Activated CD8-positive, alpha-beta memory T cell treated with anti-CD3 and anti-CD28 coated beads for 24 hours (primary cell): ENCODE results near the gene BNIP5.

Experiments
- DNase-seq: peaks from one replicate; pipeline ENCODE4 v3.0.0-alpha.2; 2020

BNIP5 gene

DNA sequence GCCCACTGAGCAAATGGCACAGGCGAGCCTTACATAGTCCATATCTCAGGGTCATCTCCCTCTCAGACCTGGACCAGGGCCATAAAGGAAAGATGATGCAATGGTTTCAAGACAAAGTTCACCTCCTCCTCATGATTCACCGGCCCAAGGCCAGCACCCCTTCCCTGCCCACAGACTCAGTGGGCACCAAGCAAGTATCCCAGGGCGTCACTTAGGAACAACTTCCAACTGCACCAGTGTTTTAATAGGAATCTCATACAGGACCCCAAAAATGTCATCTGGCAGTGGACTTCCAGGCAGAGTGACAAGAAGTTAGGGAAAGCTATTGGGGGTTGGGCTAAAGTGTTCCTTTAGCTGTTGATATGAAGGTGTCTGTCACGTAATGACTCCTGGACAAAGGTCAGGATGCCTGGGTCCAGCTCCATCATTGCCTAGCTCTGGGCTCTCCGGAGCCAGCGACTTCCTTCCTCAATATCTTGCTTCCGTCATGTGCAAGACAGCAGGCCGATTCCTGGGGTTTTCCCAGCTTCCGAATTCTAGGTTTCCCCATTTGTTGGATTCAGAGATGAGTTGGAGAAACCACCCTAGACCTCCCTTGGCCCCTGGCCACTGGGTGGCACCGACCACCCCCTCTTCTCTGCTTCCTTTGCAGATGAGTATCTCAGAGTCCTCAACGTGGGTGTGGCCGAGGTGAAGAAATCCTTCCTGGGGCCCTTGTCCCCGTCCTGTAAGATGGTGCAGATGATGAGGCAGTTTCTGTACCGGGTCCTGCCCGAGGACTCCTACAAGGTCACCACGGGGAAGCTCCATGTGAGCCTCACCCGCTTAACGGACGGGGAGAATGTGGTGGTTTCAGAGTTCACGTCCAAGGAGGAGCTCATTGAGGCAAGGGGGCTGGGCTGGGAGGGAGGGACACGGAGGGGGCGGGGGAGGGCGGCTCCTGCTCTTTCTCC, 45.7 kb downstream of the BNIP5 start:
- DNase-seq = no peak

DNA sequence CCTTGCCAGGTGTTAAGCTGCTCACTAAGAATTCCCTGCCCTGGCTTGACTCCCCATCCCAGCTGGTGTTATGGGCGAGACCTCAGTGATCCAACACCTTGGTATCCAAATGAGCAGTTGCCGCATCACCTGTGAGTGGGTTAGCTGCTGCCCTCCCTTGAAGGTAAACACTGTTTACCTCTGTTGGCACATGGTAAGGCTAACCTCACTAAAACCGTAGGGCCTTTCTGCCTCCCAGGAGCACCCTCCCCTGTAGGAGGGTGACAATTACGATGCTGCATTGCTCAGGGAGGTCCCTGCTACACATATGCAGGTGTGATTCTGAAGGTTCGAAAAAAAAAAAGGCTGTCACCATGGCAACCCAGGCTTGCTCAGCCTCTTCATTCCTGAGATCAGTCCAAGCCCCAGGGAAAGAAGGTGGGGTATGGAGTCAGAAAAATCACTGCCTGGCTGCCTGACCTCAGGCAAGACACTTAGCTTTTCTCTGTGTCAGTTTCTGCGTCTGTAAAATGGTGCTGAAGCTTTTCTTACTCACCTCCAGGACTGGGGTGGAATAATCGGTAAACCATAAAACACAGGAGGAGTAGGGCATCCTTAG, 47.3 kb downstream of the BNIP5 start:
- DNase-seq = no peak

DNA sequence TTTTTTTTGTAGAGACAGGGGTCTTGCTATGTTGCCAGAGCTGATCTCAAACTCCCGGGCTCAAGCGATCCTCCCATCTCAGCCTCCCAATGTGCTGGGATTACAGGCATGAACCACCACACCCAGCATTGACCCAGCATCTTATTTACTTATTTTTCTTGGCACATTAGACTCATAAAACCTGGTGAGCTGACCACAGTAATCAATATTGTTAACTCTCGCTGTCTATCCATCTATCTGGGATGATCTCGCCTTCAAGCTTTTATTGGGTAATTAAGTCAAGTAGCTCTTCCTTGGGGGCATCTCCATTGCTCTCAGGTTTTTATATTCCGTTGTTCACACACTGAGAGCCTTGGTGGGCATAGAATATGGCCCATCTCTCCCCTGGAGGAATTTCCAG, 49.8 kb downstream of the BNIP5 start:
- no peak for DNase-seq

DNA sequence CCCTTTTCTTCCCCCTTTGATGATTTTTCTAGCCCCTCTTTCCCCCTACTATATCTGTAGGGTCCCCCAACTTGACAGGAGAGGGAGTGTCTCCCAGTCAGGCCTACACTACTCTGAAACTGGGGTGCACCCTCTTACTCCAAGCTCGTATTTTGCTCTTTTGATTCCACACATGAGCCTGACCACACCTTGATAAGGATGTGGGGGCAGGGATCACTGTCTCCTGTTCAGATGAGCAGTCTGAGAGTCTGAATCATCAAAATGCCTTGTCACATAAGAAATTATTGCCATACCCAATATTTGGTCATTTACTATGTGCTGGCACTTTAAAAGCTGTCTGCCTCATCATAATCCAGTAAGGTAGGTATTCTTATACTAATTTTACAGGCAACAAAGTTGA, 50.9 kb downstream of the BNIP5 start:
- no peak for DNase-seq

DNA sequence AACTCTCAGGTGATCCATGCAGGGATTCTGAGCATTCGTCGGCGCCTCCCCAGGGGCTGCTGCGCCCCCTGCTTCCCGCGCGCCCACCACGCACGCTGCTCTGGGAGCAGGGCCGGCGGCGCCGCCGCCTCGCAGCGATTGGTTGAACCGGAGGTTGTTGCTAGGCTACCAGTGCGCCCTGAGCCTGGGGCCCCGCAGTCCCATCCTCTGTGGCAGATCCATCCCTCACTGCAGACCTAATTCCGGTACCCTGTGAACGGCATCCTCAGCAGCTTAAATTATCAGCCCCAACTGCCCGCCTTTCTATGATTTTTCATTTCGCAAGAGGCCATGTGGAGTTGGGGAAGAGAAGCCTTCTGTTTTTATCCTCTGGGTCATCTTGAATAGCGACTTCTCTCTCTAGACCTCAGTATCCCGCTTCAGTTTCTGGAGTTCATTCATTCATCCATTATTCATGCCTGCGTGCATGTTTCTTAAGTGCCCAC, 51.5 kb downstream of the BNIP5 start:
- no peak for DNase-seq

DNA sequence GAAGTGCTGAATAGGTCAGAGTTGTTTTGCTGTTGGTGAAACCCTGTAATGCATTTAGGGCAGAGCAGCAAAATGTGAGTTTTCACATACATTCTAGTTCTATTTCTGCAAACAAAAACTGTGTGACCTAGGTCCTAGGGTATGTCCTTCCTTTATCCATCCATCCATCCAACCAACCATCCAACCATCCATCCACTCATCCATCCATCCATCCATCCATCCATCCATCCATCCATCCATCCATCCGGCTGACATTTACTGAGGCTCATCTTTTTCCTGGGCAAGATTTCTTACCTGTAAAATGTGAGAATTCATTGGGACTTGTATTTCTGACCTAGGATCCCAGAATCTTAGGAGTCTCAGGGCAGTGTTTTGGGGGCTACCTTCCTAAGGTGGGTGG, 52.3 kb downstream of the BNIP5 start:
- DNase-seq = no peak

DNA sequence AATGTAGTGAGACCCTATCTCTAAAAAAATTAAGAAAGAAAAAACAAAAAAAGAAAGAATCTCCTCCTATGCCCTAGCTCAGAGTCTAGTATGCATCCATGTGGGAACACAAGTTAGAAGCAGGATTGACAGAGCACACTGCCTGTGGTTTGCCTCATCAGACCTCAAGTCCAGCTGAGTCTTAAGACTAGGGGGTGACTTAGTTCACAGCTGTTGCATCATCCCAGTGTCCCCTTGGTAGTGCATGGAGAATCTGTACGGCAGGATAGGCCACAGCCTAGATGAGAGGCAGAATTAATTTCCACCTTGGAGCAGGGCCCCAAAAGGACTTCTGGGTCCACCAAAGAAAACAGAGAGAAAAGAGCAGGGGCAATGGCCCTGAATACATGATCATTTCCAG, 53.1 kb downstream of the BNIP5 start:
- DNase-seq = no peak

DNA sequence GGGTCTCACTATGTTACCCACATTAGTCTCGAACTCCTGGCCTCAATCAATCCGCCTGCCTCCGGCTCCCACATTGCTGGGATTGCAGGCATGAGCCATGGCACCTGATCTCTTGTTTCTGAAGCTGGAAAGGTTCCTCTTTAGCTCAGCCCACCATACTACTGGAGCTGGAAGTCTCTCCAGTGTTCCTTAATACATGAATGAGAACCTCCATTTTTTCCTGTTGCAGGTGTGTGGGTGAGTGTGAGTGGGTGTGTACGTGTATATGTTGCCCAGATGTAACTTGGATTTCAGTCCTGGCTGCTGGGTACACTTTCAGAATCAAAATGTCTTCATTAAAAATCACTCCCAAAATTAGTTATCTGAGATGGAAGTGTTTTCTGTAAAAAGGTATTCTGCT, 55.7 kb downstream of the BNIP5 start:
- no peak for DNase-seq

DNA sequence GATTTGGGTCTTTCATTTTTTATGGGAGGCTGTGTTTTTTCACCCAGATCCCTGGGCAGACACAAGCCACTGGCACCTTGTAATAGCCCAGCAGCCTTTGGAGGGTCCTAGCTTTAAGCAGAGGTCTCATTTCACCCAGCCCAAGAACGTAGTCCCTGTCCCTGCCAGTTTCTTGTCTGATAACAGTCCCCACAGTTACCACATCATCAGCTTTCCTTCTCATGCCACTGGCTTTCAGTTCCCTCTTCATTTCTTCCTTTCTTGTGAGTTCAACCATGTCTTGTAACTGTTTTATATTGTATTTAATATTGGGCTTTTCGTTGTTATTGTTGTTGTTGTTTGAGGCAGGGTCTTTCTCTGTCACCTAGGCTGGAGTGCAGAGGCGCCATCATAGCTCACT, 56.2 kb downstream of the BNIP5 start:
- DNase-seq = no peak

DNA sequence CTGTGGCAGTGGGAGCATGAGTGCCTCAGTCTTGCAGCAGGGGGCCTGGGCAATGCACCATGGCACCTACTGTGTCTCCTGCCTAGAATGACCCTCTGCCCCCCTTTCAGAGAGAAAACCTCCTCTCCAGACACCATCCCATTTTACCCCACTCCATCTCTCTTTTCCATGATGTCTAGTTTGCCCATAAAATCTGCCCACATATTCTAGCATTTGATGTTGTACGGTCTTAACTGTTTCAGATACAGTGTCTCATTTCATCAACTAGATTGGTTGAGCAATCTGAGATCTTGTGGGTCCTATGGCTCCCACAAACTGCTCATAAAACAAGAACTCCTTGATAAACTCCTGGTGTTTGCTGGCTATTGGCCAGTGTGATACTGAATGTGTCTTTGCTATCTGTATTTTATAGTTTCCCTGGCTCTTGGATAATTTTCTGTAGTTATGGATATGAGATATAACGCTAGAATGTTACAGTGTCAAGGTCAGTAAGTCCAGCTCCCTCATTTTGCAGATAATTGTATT, 58.7 kb downstream of the BNIP5 start:
- no peak for DNase-seq

DNA sequence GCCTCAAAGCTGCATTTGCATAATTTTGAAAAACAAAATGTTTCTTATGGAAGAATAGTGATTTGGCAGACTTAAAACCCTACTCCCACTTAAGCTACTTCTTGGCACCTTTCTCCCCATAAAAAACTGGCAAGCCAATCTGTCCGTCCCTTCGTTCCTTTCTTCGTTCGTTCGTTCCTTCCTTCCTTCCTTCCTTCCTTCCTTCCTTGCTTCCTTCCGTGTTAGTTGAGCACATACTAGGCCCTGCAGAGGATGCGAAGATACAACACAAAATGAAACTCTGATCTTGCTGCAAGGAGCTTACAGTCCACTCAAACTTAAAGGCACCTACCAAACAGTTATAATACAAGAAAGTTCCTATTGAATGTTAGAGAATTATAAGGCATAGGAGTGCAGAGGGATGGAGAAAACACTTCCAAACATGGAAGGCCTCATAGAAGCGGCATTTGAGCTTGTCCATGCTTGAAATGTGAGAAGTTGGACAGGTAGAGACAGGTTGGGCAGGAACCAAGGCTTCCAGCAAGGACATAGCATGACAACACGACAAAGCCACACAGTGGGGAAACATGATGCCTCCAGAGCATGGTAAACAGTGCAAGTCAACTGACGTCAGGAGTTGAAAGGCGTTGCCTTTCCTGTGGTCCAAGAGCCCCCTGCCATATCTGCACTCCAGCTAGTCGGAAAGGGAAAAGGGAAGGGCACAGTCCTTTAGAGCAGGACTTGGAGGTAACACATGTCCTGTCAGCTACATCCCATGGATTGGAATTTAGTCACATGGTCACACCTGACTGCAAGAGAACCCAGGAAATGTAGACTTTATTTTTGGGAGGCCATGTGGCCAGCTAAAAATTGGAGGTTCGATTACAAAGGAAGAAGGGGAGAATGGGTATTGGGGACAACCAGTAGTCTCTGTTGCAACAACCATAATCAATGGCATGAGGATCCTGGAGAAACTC, 59.8 kb downstream of the BNIP5 start:
- no peak for DNase-seq

DNA sequence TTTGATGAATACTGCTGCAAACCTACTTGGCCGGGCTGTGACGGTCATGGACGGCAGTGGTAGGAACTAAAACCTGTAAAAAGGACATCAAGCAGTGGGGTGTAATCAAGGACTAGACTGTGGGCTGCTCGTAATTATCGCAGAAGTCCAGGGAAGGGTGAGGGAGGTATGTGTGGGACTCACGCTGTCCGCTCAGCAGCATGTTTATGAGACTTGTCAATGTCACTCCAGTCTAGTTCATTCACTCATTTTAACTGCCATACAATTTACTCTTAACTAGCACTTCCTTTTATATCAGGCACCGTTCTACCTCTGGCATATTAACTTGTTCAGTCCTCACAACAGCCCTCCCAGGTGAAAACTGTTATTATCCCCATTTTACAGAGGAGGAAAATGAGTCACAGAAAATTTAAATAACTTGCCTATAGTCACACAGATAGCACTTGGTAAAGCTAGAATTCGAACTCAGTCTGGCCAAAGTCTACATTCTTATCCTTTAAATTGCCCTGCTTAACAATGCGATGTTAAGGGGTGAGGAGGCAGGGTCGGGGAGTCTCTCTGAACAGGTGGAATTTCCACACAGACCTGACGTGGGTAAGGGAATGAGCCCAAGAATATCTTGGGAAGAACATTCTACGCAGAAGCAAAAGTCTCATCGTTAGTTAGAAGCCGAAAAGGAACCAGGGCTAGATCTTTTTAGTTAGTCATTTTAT, 62.7 kb downstream of the BNIP5 start:
- no peak for DNase-seq

DNA sequence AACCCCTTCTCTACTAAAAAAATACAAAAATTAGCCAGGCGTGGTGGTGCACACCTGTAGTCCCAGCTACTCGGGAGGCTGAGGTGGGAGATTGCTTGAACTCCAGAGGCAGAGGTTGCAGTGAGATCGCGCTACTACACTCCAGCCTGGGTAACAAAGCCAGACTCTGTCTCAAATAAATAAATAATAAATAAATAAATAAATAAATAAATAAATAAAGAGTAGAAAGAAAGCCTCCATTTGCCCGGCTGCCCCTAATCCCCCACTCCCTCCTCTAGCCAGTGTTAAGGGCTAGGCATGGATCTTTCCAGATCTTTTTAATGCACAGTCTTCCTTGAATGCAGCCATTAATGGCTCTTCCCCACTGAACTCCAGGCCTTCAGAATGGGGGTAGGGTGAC, 63.6 kb downstream of the BNIP5 start:
- no peak for DNase-seq

DNA sequence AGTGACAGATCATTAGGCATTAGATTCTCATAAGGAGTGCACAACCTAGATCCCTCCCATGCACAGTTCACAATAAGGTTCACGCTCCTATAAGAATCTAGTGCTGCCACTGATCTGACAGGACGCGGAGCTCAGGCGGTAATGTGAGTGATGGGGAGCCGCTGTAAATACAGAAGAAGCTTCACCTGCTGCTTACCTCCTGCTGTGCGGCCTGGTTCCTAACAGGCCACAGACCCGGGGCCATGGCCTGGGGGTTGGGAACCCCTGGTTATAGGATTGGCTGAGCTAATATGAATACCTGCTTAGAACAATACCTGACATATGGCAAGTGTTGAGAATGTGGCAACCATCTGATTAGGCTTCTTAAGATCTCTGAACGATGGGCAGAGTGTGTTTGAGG, 64.5 kb downstream of the BNIP5 start:
- DNase-seq = no peak

DNA sequence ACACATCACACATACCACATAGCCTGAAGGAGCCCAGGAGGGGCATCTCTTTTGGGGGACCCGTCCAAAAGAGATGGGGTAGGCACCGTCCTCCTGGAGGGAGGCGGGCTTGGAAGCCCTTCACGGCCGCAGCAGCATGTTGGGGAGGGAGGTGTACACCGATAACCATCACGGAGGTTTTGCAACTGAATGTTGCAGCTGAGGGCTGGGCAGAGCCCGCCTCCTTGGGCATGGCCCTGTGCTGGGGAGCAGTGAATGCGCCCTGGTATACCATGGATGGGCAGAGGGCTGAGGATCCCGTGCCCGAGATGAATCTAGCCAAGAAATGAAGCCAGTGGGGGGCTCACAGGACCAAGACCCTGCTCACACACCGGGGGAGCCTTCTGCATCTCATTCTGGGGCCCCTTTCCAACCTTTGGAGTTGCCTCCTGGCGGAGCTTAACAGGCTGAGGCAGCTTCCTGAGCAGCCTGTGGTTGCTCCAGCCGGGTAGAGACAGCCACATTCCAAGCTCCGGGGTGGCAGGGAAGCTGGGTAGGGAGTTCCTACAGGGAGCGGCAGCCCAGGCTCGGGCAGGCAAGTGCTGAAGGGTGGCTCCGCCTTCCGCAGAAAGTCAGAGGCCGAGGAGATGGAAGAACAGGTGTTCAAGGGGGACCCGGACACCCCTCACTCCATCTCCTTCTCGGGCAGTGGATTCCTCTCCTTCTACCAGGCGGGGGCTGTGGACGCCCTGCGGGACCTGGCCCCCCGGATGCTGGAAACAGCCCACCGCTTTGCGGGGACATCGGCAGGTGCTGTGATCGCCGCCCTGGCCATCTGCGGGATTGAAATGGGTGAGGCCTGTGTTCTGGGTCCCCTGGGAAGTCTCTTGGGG, 66.6 kb downstream of the BNIP5 start, which contains the start of gene PNPLA1:
TSS of gene PNPLA1 (plus strand) at position 227 of the 872 bp plus-strand sequence. CDS start at position 627, 400 bp downstream.
- DNase-seq = no peak

DNA sequence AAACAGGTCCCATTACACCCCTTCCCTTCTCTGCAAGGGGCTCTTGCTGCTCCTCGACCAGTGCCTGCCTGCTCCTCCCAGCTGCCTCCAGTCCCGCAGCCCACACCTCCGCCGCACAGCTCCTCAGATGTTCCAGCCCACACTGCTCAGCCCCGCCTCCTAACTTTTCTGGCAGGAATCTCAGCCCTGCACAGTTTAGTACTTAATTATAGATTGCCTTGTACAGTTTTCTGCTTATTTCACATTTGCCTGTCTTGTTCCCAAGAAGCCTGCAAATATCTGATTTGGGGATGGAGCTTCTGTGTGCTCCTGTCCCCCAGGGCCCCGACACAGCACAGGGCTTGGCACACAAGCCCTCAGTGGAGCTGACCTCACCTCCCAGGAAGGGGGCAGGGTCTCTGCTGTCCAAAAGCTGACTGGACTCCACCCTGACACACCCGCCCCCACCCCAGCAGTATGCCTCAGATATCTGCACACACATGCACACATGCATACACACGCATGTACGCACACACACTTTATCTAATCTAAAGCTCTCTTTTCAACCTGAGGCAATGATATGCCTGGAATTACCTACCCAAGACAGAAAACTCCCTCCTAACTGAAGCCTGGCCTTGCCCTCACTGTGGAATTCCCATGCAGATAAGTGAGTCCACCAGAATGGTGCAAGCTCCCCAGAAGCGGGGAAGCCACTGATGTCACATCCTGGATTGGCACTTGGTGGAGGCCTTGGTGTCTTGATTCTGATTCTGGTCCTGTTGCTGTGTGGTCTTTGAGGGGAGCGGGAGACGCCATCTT, 68.0 kb downstream of the BNIP5 start:
- no peak for DNase-seq

DNA sequence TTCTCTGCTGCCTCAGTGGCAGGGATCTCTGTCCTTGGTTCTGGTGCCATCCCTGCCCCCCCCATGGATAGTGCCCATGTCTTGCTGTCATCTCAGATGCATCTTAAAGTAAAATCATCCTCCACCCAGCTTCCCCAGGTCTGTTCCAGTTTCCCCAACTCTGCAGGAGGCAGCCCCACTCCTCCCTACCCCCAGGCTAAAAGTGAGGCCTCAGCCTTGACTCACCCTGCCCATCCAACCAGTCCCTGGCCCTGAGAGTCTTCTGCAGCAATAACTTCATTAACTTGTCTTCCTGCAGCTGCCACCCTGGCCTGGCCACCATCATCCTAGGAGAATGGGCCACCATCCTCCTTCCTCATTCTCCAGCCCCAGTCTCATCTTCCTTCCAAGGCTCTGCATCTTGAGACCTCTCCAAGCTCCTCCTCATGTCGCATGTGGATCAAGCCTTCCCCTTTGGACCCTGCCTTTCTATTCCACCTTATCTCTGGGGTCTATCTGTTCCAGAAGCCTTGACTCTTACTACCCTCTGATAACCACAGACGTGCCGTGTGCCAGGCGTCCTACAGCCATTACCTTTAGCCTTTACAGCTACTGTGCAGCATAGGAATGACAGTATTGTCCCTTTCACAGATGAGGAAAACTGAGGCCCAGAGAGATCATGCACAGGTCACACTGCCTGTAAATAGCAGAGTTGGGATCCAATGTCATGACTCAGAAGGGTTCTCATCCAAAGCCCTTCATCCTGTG, 68.8 kb downstream of the BNIP5 start:
- DNase-seq = no peak

DNA sequence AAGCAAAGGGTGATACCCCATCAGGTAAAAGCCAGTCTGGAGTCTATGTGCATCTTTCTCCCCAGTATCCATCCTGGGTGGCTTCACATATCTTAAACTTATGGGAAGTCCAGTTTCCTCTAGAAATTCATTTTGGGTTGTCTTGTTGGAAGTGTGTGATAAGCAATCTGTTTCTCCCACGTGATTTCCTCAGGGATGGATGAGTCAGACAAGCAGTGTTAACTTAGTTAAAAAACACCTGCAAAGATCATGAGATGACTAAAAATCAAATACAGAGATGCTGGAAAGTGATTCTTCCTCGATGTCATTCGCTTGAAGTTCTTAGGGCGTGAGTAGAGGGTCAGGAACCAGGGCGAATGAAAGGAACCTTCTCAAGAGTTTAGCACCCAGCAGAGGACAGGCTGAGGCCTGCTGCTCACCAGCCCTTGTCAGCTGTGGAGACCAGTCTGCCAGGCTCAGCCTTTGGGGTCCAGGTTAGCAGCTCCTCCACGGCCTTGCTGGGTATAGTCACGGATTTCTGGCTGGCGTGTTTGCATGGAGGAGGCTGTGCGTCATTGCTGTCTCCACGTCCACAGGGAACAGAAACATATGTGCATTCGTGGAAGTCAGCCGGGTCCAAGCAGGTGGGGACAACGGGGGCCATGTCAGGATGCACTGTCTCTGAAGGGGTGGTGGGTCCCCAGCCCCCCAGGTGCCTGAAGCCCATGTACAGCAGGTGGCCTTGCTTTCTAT, 69.6 kb downstream of the BNIP5 start:
- DNase-seq = no peak
